Panc1 (cell line): Measurements from ENCODE around the gene SVIL. TPM values are rescaled to one million over a fixed set of nuclear protein-coding genes. Genes with fewer than 3 reads are reported as not detected.

Experiments
- ATAC-seq: fragments of 200-7000 bp; cut with Tn5 transposase; 2 replicates; pipeline ENCODE4 v1.9.1; 2020; ENCODE audit warnings: mild to moderate bottlenecking, moderate library complexity
- BruUV-seq: library from RNA; stranded (reverse); fragments of 400-500 nt; replicated peaks from 2 replicates; lab custom pipeline; 2021; lab: Mats Ljungman, UMichigan
- CTCF ChIA-PET: fragments of 300-600 bp; sonication (Branson Sonifier 250); formaldehyde crosslinking; loops from one replicate; lab custom pipeline; 2022; ENCODE audit warnings: antibody characterized with exemption; lab: Charles Lee
- POLR2A ChIA-PET: fragments of 300-600 bp; sonication (Branson Sonifier 250); formaldehyde crosslinking; loops from one replicate; lab custom pipeline; 2022; ENCODE audit warnings: antibody characterized with exemption; lab: Charles Lee
- DNase-seq: peaks from one replicate; pipeline ENCODE4 v3.0.0-alpha.2; 2010; ENCODE audit warnings: low read depth, low spot score
- H3K27ac ChIP-seq: 2 replicates; pipeline ENCODE4 v1.5.1; 2011; ENCODE audit warnings: mild to moderate bottlenecking, low read length, inconsistent platforms
- H3K27me3 ChIP-seq: fragments of 200-500 bp; sonication (Bioruptor generic); 2 replicates; pipeline ENCODE4 v1.6.0; 2014; ENCODE audit warnings: low read length, inconsistent platforms; ENCODE audit not compliant: control insufficient read depth, insufficient read depth
- H3K36me3 ChIP-seq: fragments of 200-500 bp; sonication (Bioruptor generic); 2 replicates; pipeline ENCODE4 v1.5.1; 2014; ENCODE audit warnings: inconsistent platforms, mild to moderate bottlenecking, low read length, moderate library complexity; ENCODE audit not compliant: control insufficient read depth, insufficient read depth
- H3K4me1 ChIP-seq: 2 replicates; pipeline ENCODE4 v1.5.1; 2011; ENCODE audit warnings: inconsistent platforms, mild to moderate bottlenecking, low read length, moderate library complexity; ENCODE audit not compliant: control insufficient read depth, insufficient read depth
- H3K4me3 ChIP-seq, 2 experiments: 2 replicates each; pipeline ENCODE4 v1.5.1; 2011 to 2012; ENCODE audit warnings: low read depth in 2 of 2, low read length in 2 of 2, mild to moderate bottlenecking in 2 of 2, inconsistent platforms in 1 of 2, moderate library complexity in 1 of 2
- H3K9me3 ChIP-seq: fragments of 200-500 bp; sonication (Bioruptor generic); 2 replicates; pipeline ENCODE4 v1.5.1; 2014; ENCODE audit warnings: low read depth, mild to moderate bottlenecking, inconsistent platforms, low read length, moderate library complexity; ENCODE audit not compliant: control insufficient read depth, insufficient read depth
- POLR2AphosphoS5 ChIP-seq: IDR thresholded peaks from 2 replicates; pipeline ENCODE4 v1.6.1; 2012; ENCODE audit warnings: mild to moderate bottlenecking, low read depth, low read length, moderate library complexity
- REST ChIP-seq, 2 experiments: IDR thresholded peaks; 2 replicates each; pipeline ENCODE4 v1.6.1; 2011 to 2012; ENCODE audit warnings: low read depth in 2 of 2, control low read depth in 1 of 2, low read length in 1 of 2, mild to moderate bottlenecking in 1 of 2, moderate library complexity in 1 of 2; ENCODE audit not compliant: insufficient read depth in 1 of 2
- SIN3A ChIP-seq: IDR thresholded peaks from 2 replicates; pipeline ENCODE4 v1.6.1; 2012; ENCODE audit warnings: low read depth, mild to moderate bottlenecking, low read length, moderate library complexity, borderline replicate concordance; ENCODE audit not compliant: insufficient read depth
- TCF7L2 ChIP-seq: IDR thresholded peaks from 2 replicates; pipeline ENCODE4 v1.6.1; 2011; ENCODE audit warnings: mild to moderate bottlenecking, low read depth, low read length, inconsistent platforms
- in situ Hi-C: cut with HindIII; loops from 2 replicates; pipeline ENCODE4 v1.10.0; 2016; ENCODE audit warnings: low sequenced_read_pairs, low pct_unique_long_range_greater_than_20kb
- intact Hi-C: fragments of 100-400 bp; cut with micrococcal nuclease; formaldehyde crosslinking; loops from one replicate; pipeline ENCODE4 v1.10.0; 2022; ENCODE audit not compliant: unreplicated experiment
- total RNA-seq: library from RNA; stranded (reverse); gene quantifications from one replicate; pipeline ENCODE4 v1.2.1, GENCODE V29; 2021; ENCODE audit not compliant: unreplicated experiment
- TF ChIP-seq, protein P1 (sequence below): fragments of 450-650 bp; IDR thresholded peaks from 2 replicates; pipeline ENCODE4 v1.5.1; 2017; ENCODE audit warnings: mild to moderate bottlenecking

Gene SVIL
- total RNA-seq, 1 experiment from 2014 or later, result 72.8 TPM

DNA sequence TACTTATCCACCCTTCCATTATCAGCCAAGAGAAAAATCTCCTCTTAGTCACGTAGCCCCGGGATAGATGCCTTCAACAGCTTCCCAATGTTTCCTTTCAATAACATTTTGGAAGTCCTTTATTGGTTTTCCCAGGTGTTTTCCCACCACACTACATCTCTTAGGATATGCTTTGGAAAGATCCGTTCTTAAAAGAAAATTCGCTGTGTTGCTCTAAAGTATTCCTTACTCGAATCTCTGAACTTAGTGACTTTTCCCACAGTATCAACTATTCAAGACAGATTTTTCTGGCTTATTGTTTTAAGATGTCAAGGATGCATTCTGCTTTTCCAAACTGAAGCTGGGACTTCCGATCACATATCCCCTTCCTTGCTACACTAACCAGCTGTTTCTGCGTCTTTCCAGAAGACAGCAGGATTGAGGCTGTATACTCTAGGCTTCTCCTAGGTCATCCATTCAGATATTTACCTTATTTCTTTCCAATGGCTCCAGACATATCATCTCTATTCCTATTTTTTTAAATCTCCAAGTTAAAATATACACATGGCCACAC, 36.5 kb upstream of the SVIL start:
- in situ Hi-C loops, result no loop called here
- Histone ChIP-seq H3K4me1 (no peaks in the 10 kb centered on the region), H3K4me3 (no peak overlapping the region), H3K27me3 (no peaks in the 10 kb centered on the region), H3K9me3 (peaks cover 6% of the 10 kb centered on the region; the same call in 1 of the 2 replicates), H3K27ac (no peak overlapping the region), H3K36me3 (no peaks in the 10 kb centered on the region)
- TF ChIP-seq POLR2AphosphoS5 (no peak), SIN3A (no peak), TCF7L2 (no peak), REST (IDR thresholded peaks at IDR 0.05; ENCODE audit: insufficient read depth in 1 of 2, low read depth in 2 of 2, low read length in 1 of 2) (no peak)
- TF ChIP-seq, protein P1, sequence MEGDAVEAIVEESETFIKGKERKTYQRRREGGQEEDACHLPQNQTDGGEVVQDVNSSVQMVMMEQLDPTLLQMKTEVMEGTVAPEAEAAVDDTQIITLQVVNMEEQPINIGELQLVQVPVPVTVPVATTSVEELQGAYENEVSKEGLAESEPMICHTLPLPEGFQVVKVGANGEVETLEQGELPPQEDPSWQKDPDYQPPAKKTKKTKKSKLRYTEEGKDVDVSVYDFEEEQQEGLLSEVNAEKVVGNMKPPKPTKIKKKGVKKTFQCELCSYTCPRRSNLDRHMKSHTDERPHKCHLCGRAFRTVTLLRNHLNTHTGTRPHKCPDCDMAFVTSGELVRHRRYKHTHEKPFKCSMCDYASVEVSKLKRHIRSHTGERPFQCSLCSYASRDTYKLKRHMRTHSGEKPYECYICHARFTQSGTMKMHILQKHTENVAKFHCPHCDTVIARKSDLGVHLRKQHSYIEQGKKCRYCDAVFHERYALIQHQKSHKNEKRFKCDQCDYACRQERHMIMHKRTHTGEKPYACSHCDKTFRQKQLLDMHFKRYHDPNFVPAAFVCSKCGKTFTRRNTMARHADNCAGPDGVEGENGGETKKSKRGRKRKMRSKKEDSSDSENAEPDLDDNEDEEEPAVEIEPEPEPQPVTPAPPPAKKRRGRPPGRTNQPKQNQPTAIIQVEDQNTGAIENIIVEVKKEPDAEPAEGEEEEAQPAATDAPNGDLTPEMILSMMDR, result no peak
- CTCF ChIA-PET, result no interaction called here
- POLR2A ChIA-PET, result no interaction called here
- no peak for DNase-seq
- intact Hi-C loops, result no loop called here
- no peak for ATAC-seq
- BruUV-seq, result TSS peak; percentile 41

- CTCF ChIA-PET, result no interaction called here
- TF ChIP-seq REST (IDR thresholded peaks at IDR 0.05; ENCODE audit: insufficient read depth in 1 of 2, low read depth in 2 of 2, low read length in 1 of 2) (no peak), SIN3A (no peak)
- Histone ChIP-seq H3K4me3 (no peak overlapping the region), H3K27ac (no peak overlapping the region), H3K27me3 (no peaks in the 10 kb centered on the region), H3K9me3 (peaks cover 3% of the 10 kb centered on the region; the same call in 1 of the 2 replicates), H3K36me3 (no peaks in the 10 kb centered on the region), H3K4me1 (no peaks in the 10 kb centered on the region)
- BruUV-seq, result no TSS peak
- ATAC-seq, result no peak
- in situ Hi-C loops, result no loop called here
- no peak for DNase-seq
- POLR2A ChIA-PET, result no interaction called here
- intact Hi-C loops, result no loop called here
These were observed 36.0 kb upstream of the SVIL start for GRCh38 chr10:29670761-29671160.
